GM12878 (cell line): Measurements from ENCODE around the gene RTEL1. TPM values are rescaled to one million over a fixed set of nuclear protein-coding genes. Genes with fewer than 3 reads are reported as not detected.

ENCODE experiments used
- ATF7 ChIP-seq: fragments of 450-650 bp; IDR thresholded peaks from 2 replicates; pipeline ENCODE4 v1.6.1; 2016; ENCODE audit warnings: low read depth, mild to moderate bottlenecking
- BCL11A ChIP-seq: IDR thresholded peaks from 2 replicates; pipeline ENCODE4 v1.6.1; 2011; ENCODE audit warnings: low read depth, low read length
- BRCA1 ChIP-seq: IDR thresholded peaks from 2 replicates; pipeline ENCODE4 v1.6.1; 2011; ENCODE audit warnings: low read depth, low read length, improper control_type of control experiment
- CBX5 ChIP-seq: sonication (generic); IDR thresholded peaks from 2 replicates; pipeline ENCODE4 v1.6.1; 2016; ENCODE audit warnings: low read depth, moderate library complexity, mild to moderate bottlenecking, inconsistent platforms
- CHD1 ChIP-seq: IDR thresholded peaks from 2 replicates; pipeline ENCODE4 v1.6.1; 2012; ENCODE audit warnings: low read depth, low read length, improper control_type of control experiment
- CHD2 ChIP-seq: IDR thresholded peaks from 2 replicates; pipeline ENCODE4 v1.6.1; 2011; ENCODE audit warnings: low read depth, low read length, improper control_type of control experiment, borderline replicate concordance
- EGR1 ChIP-seq, 2 experiments: IDR thresholded peaks; 1 replicate in 1 of 2; 2 replicates in 1 of 2; pipeline ENCODE4 v1.6.1; 2011 to 2012; ENCODE audit warnings: low read depth in 2 of 2, low read length in 2 of 2, borderline replicate concordance in 1 of 2, mild to moderate bottlenecking in 1 of 2, moderate library complexity in 1 of 2
- HDAC6 ChIP-seq: fragments of 200-600 bp; sonication (generic); IDR thresholded peaks from one replicate; pipeline ENCODE4 v1.8.0; 2017; ENCODE audit warnings: antibody characterized with exemption; ENCODE audit not compliant: unreplicated experiment
- IRF5 ChIP-seq: fragments of 450-650 bp; IDR thresholded peaks from 2 replicates; pipeline ENCODE4 v1.6.1; 2017; ENCODE audit warnings: borderline replicate concordance
- MEF2B ChIP-seq: fragments of 450-650 bp; IDR thresholded peaks from 2 replicates; pipeline ENCODE4 v1.6.1; 2018; ENCODE audit warnings: mild to moderate bottlenecking, moderate library complexity; ENCODE audit not compliant: partially characterized antibody, poor library complexity, severe bottlenecking
- NBN ChIP-seq: fragments of 450-650 bp; IDR thresholded peaks from 2 replicates; pipeline ENCODE4 v1.6.1; 2016
- NFIC ChIP-seq: IDR thresholded peaks from 2 replicates; pipeline ENCODE4 v1.6.1; 2012; ENCODE audit warnings: low read depth, mild to moderate bottlenecking, inconsistent platforms, low read length, moderate library complexity
- NFXL1 ChIP-seq: fragments of 450-650 bp; IDR thresholded peaks from 2 replicates; pipeline ENCODE4 v1.6.1; 2017; ENCODE audit warnings: antibody characterized with exemption, mild to moderate bottlenecking, borderline replicate concordance
- NR2C1 ChIP-seq: fragments of 450-650 bp; IDR thresholded peaks from 2 replicates; pipeline ENCODE4 v1.6.1; 2017; ENCODE audit warnings: antibody characterized with exemption, mild to moderate bottlenecking, moderate library complexity
- NR2C2 ChIP-seq: IDR thresholded peaks from 2 replicates; pipeline ENCODE4 v1.6.1; 2011; ENCODE audit warnings: borderline replicate concordance, low read depth; ENCODE audit not compliant: control insufficient read depth, insufficient read length
- POLR2AphosphoS2 ChIP-seq: IDR thresholded peaks from 2 replicates; pipeline ENCODE4 v1.6.1; 2011; ENCODE audit warnings: low read depth, mild to moderate bottlenecking, low read length, improper control_type of control experiment, moderate library complexity
- RAD51 ChIP-seq: fragments of 450-650 bp; IDR thresholded peaks from 2 replicates; pipeline ENCODE4 v1.6.1; 2016; ENCODE audit warnings: moderate library complexity, mild to moderate bottlenecking, inconsistent platforms
- SIN3A ChIP-seq: IDR thresholded peaks from 2 replicates; pipeline ENCODE4 v1.6.1; 2012; ENCODE audit warnings: low read depth, low read length, improper control_type of control experiment
- SKIL ChIP-seq: fragments of 450-650 bp; IDR thresholded peaks from 2 replicates; pipeline ENCODE4 v1.6.1; 2017; ENCODE audit warnings: mild to moderate bottlenecking, low read depth, inconsistent platforms; ENCODE audit not compliant: poor library complexity, severe bottlenecking
- SP1 ChIP-seq: IDR thresholded peaks from one replicate; pipeline ENCODE4 v1.6.1; 2011; ENCODE audit warnings: low read depth, low read length
- SREBF1 ChIP-seq: IDR thresholded peaks from 2 replicates; pipeline ENCODE4 v1.6.1; 2012; ENCODE audit warnings: mild to moderate bottlenecking, low read length
- STAT3 ChIP-seq: IDR thresholded peaks from 2 replicates; pipeline ENCODE4 v1.6.1; 2011; ENCODE audit warnings: low read depth, low read length, improper control_type of control experiment
- YBX1 ChIP-seq: fragments of 450-650 bp; IDR thresholded peaks from 2 replicates; pipeline ENCODE4 v1.6.1; 2016; ENCODE audit warnings: antibody characterized with exemption
- ZBTB33 ChIP-seq: fragments of 450-650 bp; IDR thresholded peaks from 2 replicates; pipeline ENCODE4 v1.6.1; 2017; ENCODE audit warnings: mild to moderate bottlenecking
- ZNF274 ChIP-seq: IDR thresholded peaks from one replicate; pipeline ENCODE4 v1.8.0; 2011; ENCODE audit not compliant: insufficient read length, insufficient read depth
- ZNF622 ChIP-seq: fragments of 450-650 bp; IDR thresholded peaks from 2 replicates; pipeline ENCODE4 v1.6.1; 2017; ENCODE audit warnings: mild to moderate bottlenecking, inconsistent platforms
- polyA plus RNA-seq, 11 experiments: library from polyadenylated mRNA; depleted of rRNA in 4 of 11; unstranded in 6 of 11; stranded (reverse) in 5 of 11; fragments of >200 nt; fragmentation: Nextera tagmentation in 4 of 11; fragmentation: Illumina TruSeq in 1 of 11; extraction: Ambion mirVana in 4 of 11; extraction: Trizol in 1 of 11; gene quantifications; 1 replicate in 1 of 11; 2 replicates in 10 of 11; pipeline versions ENCODE4 v1.2.1 to v1.2.3, GENCODE V29; 2011 to 2016; ENCODE audit warnings: inconsistent platforms in 2 of 11, missing spikeins in 2 of 11, low read depth in 1 of 11
- total RNA-seq, 4 experiments: library from RNA; depleted of rRNA in 3 of 4; stranded (reverse); fragments of >200 nt in 3 of 4; fragmentation: Illumina TruSeq in 1 of 4; extraction: Trizol in 1 of 4; gene quantifications; 2 replicates each; pipeline versions ENCODE4 v1.2.1 to v1.2.3, GENCODE V29; 2013 to 2021

RTEL1 gene
- total and polyA plus RNA-seq, 10 of the 15 experiments (the other 5 are each of a cell fraction or from before 2014, with no cell fraction given) = 0.40 to 37.2 (median 15.6) TPM; not detected in 1

GRCh38 chr20:63628246-63628975 lies 29.7 kb upstream of the RTEL1 start (continued):
- peak; percentile 28 for TF ChIP-seq SKIL
- peak; percentile 37 for TF ChIP-seq SP1
- TF ChIP-seq MEF2B = no peak
- 0 out of 2 replicates have a peak, but pooled peaks have one; percentile 31 for TF ChIP-seq POLR2AphosphoS2
- TF ChIP-seq NFIC = no peak
- TF ChIP-seq RAD51 = no peak
- no peak for TF ChIP-seq CHD1
- 0 out of 2 replicates have a peak, but pooled peaks have one; percentile 15 for TF ChIP-seq BCL11A
- TF ChIP-seq SIN3A = peak; percentile 72
- no peak for TF ChIP-seq NFXL1
- TF ChIP-seq NR2C1 = peak; percentile 91
- TF ChIP-seq IRF5 = no peak
- peak; percentile 76 for TF ChIP-seq NBN
- 0 out of 2 replicates have a peak, but pooled peaks have one; percentile 35 for TF ChIP-seq CBX5
- TF ChIP-seq HDAC6 = no peak
- TF ChIP-seq YBX1 = no peak
- no peak for TF ChIP-seq NR2C2
- TF ChIP-seq ZNF274 = no peak
- TF ChIP-seq ATF7 = peak; percentile 49; the same call in 1 of the 2 replicates
- no peak for TF ChIP-seq SREBF1
- TF ChIP-seq ZBTB33 = no peak
- TF ChIP-seq CHD2 = peak; percentile 52; the same call in 1 of the 2 replicates
- TF ChIP-seq ZNF622 = no peak
- no peak for TF ChIP-seq EGR1 (IDR thresholded peaks at IDR 0.05; ENCODE audit: borderline replicate concordance in 1 of 2, low read depth in 2 of 2, low read length in 2 of 2)
- no peak for TF ChIP-seq BRCA1
- TF ChIP-seq STAT3 = no peak
